Ascending aorta (tissue), 2 donors: ENCODE data around the gene DNAH8. TPM values are rescaled to one million over a fixed set of nuclear protein-coding genes. Genes with fewer than 3 reads are reported as not detected.

Experiments
- DNase-seq, 2 donors: peaks; one replicate each; pipeline ENCODE4 v3.0.0-alpha.2; 2019; ENCODE audit warnings: low spot score in 2 of 2
- H3K27ac ChIP-seq, 2 donors: fragments of 200-600 bp; sonication (generic); one replicate each; pipeline ENCODE4 v1.5.1; 2016 to 2017; ENCODE audit warnings: mild to moderate bottlenecking in 1 of 2
- H3K27me3 ChIP-seq: fragments of 200-600 bp; sonication (generic); one replicate; pipeline ENCODE4 v1.5.1; 2017
- H3K36me3 ChIP-seq, 2 donors: fragments of 200-600 bp; sonication (generic); one replicate each; pipeline ENCODE4 v1.5.1; 2016
- H3K4me1 ChIP-seq, 2 donors: fragments of 200-600 bp; sonication (generic); one replicate each; pipeline ENCODE4 v1.5.1; 2016 to 2017; ENCODE audit warnings: mild to moderate bottlenecking in 1 of 2
- H3K4me3 ChIP-seq, 2 donors: fragments of 200-600 bp; sonication (generic); one replicate each; pipeline ENCODE4 v1.5.1; 2016 to 2017; ENCODE audit warnings: mild to moderate bottlenecking in 1 of 2
- H3K9me3 ChIP-seq, 2 donors: fragments of 200-600 bp; sonication (generic); one replicate each; pipeline ENCODE4 v1.5.1; 2016
- intact Hi-C: fragments of 100-400 bp; cut with DNase I; formaldehyde crosslinking; loops from one replicate; pipeline ENCODE4 v1.15.1; 2023
- total RNA-seq: library from RNA; depleted of rRNA; stranded (reverse); fragments of >200 nt; gene quantifications from one replicate; pipeline ENCODE4 v1.1.0, GENCODE V29; 2016
- TF ChIP-seq, protein P1 (sequence below), 3 experiments: fragments of 200-600 bp in 2 of 3; fragments of 450-650 bp in 1 of 3; sonication (generic) in 2 of 3; IDR thresholded peaks; one replicate each; pipeline ENCODE4 v1.5.1; 2016 to 2019; ENCODE audit warnings: antibody characterized with exemption in 3 of 3, mild to moderate bottlenecking in 1 of 3, moderate library complexity in 1 of 3

DNAH8 gene
- total RNA-seq, 1 donor from 2014 or later: not detected

GRCh38 chr6:38815250-38815649, 100.1 kb downstream of the DNAH8 start:
- H3K27me3 ChIP-seq: no peaks in the 10 kb centered on the region
- TF ChIP-seq, protein P1, sequence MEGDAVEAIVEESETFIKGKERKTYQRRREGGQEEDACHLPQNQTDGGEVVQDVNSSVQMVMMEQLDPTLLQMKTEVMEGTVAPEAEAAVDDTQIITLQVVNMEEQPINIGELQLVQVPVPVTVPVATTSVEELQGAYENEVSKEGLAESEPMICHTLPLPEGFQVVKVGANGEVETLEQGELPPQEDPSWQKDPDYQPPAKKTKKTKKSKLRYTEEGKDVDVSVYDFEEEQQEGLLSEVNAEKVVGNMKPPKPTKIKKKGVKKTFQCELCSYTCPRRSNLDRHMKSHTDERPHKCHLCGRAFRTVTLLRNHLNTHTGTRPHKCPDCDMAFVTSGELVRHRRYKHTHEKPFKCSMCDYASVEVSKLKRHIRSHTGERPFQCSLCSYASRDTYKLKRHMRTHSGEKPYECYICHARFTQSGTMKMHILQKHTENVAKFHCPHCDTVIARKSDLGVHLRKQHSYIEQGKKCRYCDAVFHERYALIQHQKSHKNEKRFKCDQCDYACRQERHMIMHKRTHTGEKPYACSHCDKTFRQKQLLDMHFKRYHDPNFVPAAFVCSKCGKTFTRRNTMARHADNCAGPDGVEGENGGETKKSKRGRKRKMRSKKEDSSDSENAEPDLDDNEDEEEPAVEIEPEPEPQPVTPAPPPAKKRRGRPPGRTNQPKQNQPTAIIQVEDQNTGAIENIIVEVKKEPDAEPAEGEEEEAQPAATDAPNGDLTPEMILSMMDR (IDR thresholded peaks at IDR 0.05): no peak
- no peaks in the 10 kb centered on the region for H3K36me3 ChIP-seq
- no peak for DNase-seq
- H3K27ac ChIP-seq: no peak overlapping the region
- intact Hi-C loops: no loop called here
- no peaks in the 10 kb centered on the region for H3K4me1 ChIP-seq
- H3K4me3 ChIP-seq: no peak overlapping the region
- H3K9me3 ChIP-seq: no peaks in the 10 kb centered on the region

DNA sequence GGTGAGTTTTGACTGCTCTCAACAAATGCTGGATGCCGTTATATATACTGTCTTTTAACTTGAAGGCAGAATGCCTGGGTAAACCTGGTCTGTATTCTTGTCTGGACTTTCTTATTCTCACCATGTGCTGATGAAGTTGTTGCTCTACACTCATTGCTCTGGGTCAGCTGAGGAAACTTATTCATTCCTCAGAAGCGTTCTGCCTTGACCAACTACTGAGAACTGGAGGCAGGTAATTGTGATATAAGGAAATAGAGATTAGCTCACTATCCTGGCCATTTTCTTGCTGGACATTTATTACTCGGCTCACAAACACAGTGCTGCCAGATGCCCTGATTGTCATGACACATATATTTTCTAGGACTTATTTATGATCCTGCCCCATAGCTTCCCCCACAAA, 103.6 kb downstream of the DNAH8 start:
- TF ChIP-seq, protein P1 (IDR thresholded peaks at IDR 0.05): no peak
- Histone ChIP-seq H3K4me1 (no peaks in the 10 kb centered on the region), H3K27me3 (no peaks in the 10 kb centered on the region), H3K36me3 (no peaks in the 10 kb centered on the region), H3K27ac (no peak overlapping the region), H3K9me3 (no peaks in the 10 kb centered on the region), H3K4me3 (no peak overlapping the region)
- intact Hi-C loops: no loop called here
- no peak for DNase-seq

DNA sequence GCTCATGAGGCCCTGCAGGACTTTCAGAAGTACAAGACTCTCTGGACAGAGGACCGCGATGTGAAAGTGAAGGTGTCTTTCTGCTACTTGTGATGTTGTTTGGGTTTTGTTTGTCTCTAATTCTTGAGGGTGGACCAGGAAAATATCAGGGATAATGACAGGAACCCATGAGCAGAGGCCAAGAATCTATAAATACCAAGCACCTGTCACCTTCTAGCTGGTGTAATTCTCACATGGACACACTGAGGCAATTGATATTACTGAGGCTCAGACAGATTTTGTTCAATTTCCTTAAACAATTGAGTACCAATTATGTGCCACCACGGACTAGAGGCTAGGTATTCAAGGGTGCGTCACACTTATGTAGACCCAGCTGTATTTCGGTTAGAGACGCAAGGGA, 107.9 kb downstream of the DNAH8 start:
- intact Hi-C loops: no loop called here
- no peaks in the 10 kb centered on the region for H3K9me3 ChIP-seq
- no peaks in the 10 kb centered on the region for H3K4me1 ChIP-seq
- no peaks in the 10 kb centered on the region for H3K27me3 ChIP-seq
- no peak for DNase-seq
- TF ChIP-seq, protein P1 (IDR thresholded peaks at IDR 0.05): no peak
- no peak overlapping the region for H3K4me3 ChIP-seq
- no peak overlapping the region for H3K27ac ChIP-seq
- no peaks in the 10 kb centered on the region for H3K36me3 ChIP-seq

DNA sequence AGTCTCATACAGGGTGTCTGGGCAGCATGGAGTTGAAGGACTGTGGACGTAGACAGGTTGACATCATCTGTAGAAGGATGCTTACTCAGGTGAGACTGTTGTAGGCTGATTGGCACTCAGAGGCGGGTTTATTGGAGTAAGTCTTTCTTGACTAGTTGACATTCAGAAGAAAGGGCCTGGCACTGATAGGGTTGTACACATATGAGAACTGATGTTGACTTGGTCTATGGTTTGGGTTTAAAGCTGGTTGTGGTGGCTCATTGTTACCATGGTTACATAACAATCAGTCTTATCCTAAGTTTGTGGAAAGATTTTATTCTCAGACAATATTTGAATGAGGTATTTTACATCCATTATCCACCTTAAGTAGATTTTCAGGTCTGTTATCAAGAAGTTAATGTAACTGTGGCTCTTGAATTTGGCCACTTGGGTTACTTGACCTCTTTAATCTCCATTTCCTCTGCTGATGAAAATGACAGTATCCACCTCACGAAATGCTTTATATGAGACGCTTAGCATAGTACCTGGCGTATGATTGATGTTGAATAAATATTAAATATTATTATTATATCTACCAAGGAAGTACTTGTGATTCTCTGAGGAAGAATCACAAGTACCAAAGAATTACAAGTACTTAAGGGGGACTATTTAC, 109.3 kb downstream of the DNAH8 start:
- intact Hi-C loops: no loop called here
- H3K9me3 ChIP-seq: no peaks in the 10 kb centered on the region
- no peaks in the 10 kb centered on the region for H3K4me1 ChIP-seq
- DNase-seq: no peak
- no peaks in the 10 kb centered on the region for H3K36me3 ChIP-seq
- H3K27ac ChIP-seq: no peak overlapping the region
- TF ChIP-seq, protein P1 (IDR thresholded peaks at IDR 0.05): no peak
- H3K27me3 ChIP-seq: no peaks in the 10 kb centered on the region
- no peak overlapping the region for H3K4me3 ChIP-seq

GRCh38 chr6:38827024-38827423, 111.9 kb downstream of the DNAH8 start:
- intact Hi-C loops: no loop called here
- TF ChIP-seq, protein P1 (IDR thresholded peaks at IDR 0.05): no peak

GRCh38 chr6:38831865-38832264, 116.8 kb downstream of the DNAH8 start:
- no peaks in the 10 kb centered on the region for H3K27me3 ChIP-seq
- DNase-seq: no peak
- TF ChIP-seq, protein P1 (IDR thresholded peaks at IDR 0.05): no peak
- intact Hi-C loops: no loop called here
- no peak overlapping the region for H3K27ac ChIP-seq
- H3K36me3 ChIP-seq: no peaks in the 10 kb centered on the region
- H3K4me1 ChIP-seq: no peaks in the 10 kb centered on the region
- H3K4me3 ChIP-seq: no peak overlapping the region
- H3K9me3 ChIP-seq: no peaks in the 10 kb centered on the region

More at GRCh38 chr6:38827024-38827423, 111.9 kb downstream of the DNAH8 start:
- Histone ChIP-seq H3K36me3 (no peaks in the 10 kb centered on the region), H3K4me3 (no peak overlapping the region), H3K9me3 (no peaks in the 10 kb centered on the region), H3K27ac (no peak overlapping the region), H3K4me1 (no peaks in the 10 kb centered on the region), H3K27me3 (no peaks in the 10 kb centered on the region)
- no peak for DNase-seq
